Activated CD8-positive, alpha-beta T cell treated with anti-CD3 and anti-CD28 coated beads for 36 hours (primary cell): ENCODE measurements around the gene LRMDA. TPM values are rescaled to one million over a fixed set of nuclear protein-coding genes. Genes with fewer than 3 reads are reported as not detected.

Experiments
- ATAC-seq: fragments of 200-7000 bp; cut with Tn5 transposase; one replicate; pipeline ENCODE4 v1.10.0; 2021; ENCODE audit warnings: mild to moderate bottlenecking, moderate library complexity
- CTCF ChIA-PET: fragments of 350-600 bp; sonication (Branson Sonifier 250); formaldehyde crosslinking; loops from one replicate; lab custom pipeline; 2021; ENCODE audit warnings: antibody characterized with exemption; lab: Charles Lee
- POLR2A ChIA-PET: fragments of 350-600 bp; sonication (Branson Sonifier 250); formaldehyde crosslinking; loops from one replicate; lab custom pipeline; 2021; ENCODE audit warnings: antibody characterized with exemption; lab: Charles Lee
- DNase-seq: peaks from one replicate; pipeline ENCODE4 v3.0.0-alpha.2; 2020
- H3K27ac Mint-ChIP-seq: one replicate; pipeline ENCODE4 v1.8.0; 2021; ENCODE audit warnings: mild to moderate bottlenecking, mixed read lengths
- H3K27me3 Mint-ChIP-seq: one replicate; pipeline ENCODE4 v1.8.0; 2021; ENCODE audit warnings: mixed read lengths
- H3K36me3 Mint-ChIP-seq: one replicate; pipeline ENCODE4 v1.8.0; 2021; ENCODE audit warnings: low read depth, mixed read lengths
- H3K4me1 Mint-ChIP-seq: one replicate; pipeline ENCODE4 v1.8.0; 2021; ENCODE audit warnings: low read depth, mixed read lengths
- H3K4me3 Mint-ChIP-seq: one replicate; pipeline ENCODE4 v1.8.0; 2021; ENCODE audit warnings: mild to moderate bottlenecking, moderate library complexity, mixed read lengths
- H3K9me3 Mint-ChIP-seq: one replicate; pipeline ENCODE4 v1.8.0; 2021; ENCODE audit warnings: mixed read lengths
- intact Hi-C: fragments of 100-400 bp; cut with micrococcal nuclease; formaldehyde crosslinking; loops from one replicate; pipeline ENCODE4 v1.10.0; 2022
- total RNA-seq, 2 experiments: library from RNA; stranded (reverse); gene quantifications; one replicate each; pipeline ENCODE4 v1.2.3, GENCODE V29; 2021
- TF ChIP-seq, protein P1 (sequence below): fragments of 200-600 bp; IDR thresholded peaks from one replicate; pipeline ENCODE4 v1.8.0; 2022; ENCODE audit warnings: antibody characterized with exemption, mild to moderate bottlenecking

Gene LRMDA
- total RNA-seq, 2 experiments from 2014 or later = not detected

- H3K4me1 Mint-ChIP-seq = no peaks in the 10 kb centered on the region
- CTCF ChIA-PET = no interaction called here
- no peak overlapping the region for H3K4me3 Mint-ChIP-seq
- TF ChIP-seq, protein P1, sequence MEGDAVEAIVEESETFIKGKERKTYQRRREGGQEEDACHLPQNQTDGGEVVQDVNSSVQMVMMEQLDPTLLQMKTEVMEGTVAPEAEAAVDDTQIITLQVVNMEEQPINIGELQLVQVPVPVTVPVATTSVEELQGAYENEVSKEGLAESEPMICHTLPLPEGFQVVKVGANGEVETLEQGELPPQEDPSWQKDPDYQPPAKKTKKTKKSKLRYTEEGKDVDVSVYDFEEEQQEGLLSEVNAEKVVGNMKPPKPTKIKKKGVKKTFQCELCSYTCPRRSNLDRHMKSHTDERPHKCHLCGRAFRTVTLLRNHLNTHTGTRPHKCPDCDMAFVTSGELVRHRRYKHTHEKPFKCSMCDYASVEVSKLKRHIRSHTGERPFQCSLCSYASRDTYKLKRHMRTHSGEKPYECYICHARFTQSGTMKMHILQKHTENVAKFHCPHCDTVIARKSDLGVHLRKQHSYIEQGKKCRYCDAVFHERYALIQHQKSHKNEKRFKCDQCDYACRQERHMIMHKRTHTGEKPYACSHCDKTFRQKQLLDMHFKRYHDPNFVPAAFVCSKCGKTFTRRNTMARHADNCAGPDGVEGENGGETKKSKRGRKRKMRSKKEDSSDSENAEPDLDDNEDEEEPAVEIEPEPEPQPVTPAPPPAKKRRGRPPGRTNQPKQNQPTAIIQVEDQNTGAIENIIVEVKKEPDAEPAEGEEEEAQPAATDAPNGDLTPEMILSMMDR = no peak
- peaks cover 1% of the 10 kb centered on the region for H3K27me3 Mint-ChIP-seq
- H3K36me3 Mint-ChIP-seq = no peaks in the 10 kb centered on the region
- ATAC-seq = no peak
- POLR2A ChIA-PET = no interaction called here
- intact Hi-C loops = no loop called here
- DNase-seq = no peak
- no peaks in the 10 kb centered on the region for H3K9me3 Mint-ChIP-seq
- H3K27ac Mint-ChIP-seq = no peak overlapping the region
Observed at GRCh38 chr10:76017733-76018433, 586.5 kb downstream of the LRMDA start.

- Mint-ChIP-seq H3K27ac (no peak overlapping the region), H3K4me1 (no peaks in the 10 kb centered on the region), H3K27me3 (peaks cover 1% of the 10 kb centered on the region), H3K4me3 (no peak overlapping the region), H3K36me3 (no peaks in the 10 kb centered on the region), H3K9me3 (no peaks in the 10 kb centered on the region)
- ChIA-PET POLR2A (no interaction called here), CTCF (no interaction called here)
- ATAC-seq (no peak), DNase-seq (no peak)
- TF ChIP-seq, protein P1 = no peak
- intact Hi-C loops = no loop called here
Observed at GRCh38 chr10:76020630-76021029, 589.2 kb downstream of the LRMDA start.

DNA sequence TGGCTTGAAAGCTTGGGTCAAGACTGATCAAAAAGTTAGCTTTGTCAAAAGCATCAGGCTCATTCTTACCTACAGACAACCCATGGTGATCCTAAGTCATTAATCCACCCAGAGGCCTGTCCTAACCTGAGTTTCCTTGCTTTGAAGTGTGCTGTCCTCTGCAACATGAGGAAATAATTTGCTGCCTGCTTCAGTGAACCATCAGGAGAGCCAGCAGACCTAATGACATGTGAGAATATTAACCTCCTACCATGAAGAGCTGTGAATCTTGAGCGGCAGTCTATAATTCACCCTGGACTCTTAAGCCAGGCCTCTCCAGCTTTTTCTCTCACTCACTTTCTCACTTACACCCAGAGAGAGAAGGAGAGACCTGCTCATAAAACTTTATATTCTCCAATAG is 590.0 kb downstream of the LRMDA start:
- H3K27ac Mint-ChIP-seq = no peak overlapping the region
- TF ChIP-seq, protein P1 = no peak
- peaks cover 1% of the 10 kb centered on the region for H3K27me3 Mint-ChIP-seq
- no peaks in the 10 kb centered on the region for H3K36me3 Mint-ChIP-seq
- no peaks in the 10 kb centered on the region for H3K4me1 Mint-ChIP-seq
- POLR2A ChIA-PET = interaction anchor here (1.0 kb wide), 1 partner anchor 39 kb away, joined by 3 read pairs; no protein-coding TSS in a partner anchor
- no peaks in the 10 kb centered on the region for H3K9me3 Mint-ChIP-seq
- ATAC-seq (no peak), DNase-seq (no peak)
- intact Hi-C loops = no loop called here
- CTCF ChIA-PET = no interaction called here
- no peak overlapping the region for H3K4me3 Mint-ChIP-seq

- POLR2A ChIA-PET = no interaction called here
- intact Hi-C loops = no loop called here
- no peak for ATAC-seq
Observed at GRCh38 chr10:76022366-76022765, 590.9 kb downstream of the LRMDA start.

DNA sequence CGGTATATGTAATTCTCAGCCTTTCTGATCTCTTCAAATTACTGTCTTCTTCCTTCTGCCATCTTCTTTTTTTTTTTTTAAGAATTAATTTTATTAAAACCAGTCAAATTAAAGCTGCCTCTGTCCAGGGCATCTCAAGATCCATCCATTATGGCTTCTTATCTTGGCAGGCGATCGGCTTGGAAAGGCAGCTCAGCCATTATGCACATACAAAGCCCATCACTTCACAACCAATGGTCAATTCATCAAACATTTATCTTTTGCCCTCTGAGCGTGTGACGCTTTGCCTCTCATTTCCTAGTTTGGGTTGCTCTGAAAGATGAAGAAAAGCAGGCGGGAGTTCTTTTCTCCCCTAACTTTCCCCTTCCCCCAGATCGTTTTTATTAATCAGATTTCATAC is 591.6 kb downstream of the LRMDA start:
- ChIA-PET CTCF (no interaction called here), POLR2A (no interaction called here)
- DNase-seq (no peak), ATAC-seq (no peak)
- no peaks in the 10 kb centered on the region for H3K9me3 Mint-ChIP-seq
- TF ChIP-seq, protein P1 = no peak
- H3K27ac Mint-ChIP-seq = no peak overlapping the region
- no peak overlapping the region for H3K4me3 Mint-ChIP-seq
- intact Hi-C loops = no loop called here
- peaks cover 1% of the 10 kb centered on the region for H3K27me3 Mint-ChIP-seq
- H3K36me3 Mint-ChIP-seq = no peaks in the 10 kb centered on the region
- no peaks in the 10 kb centered on the region for H3K4me1 Mint-ChIP-seq

More at GRCh38 chr10:76022366-76022765, 590.9 kb downstream of the LRMDA start:
- Mint-ChIP-seq H3K27me3 (peaks cover 1% of the 10 kb centered on the region), H3K36me3 (no peaks in the 10 kb centered on the region), H3K4me1 (no peaks in the 10 kb centered on the region), H3K9me3 (no peaks in the 10 kb centered on the region), H3K4me3 (no peak overlapping the region), H3K27ac (no peak overlapping the region)
- DNase-seq = no peak
- CTCF ChIA-PET = no interaction called here
- TF ChIP-seq, protein P1 = no peak
